Smooth muscle cell of the brain vasculature (primary cell): ENCODE measurements around the gene GPR68.
"Not testable (repeated sequence)": the region's sequence is repeated elsewhere in the genome, so short reads cannot be mapped to it uniquely, and the experiment has no call there.

ENCODE experiments used
- DNase-seq: peaks from one replicate; pipeline ENCODE4 v3.0.0-alpha.2; 2012; ENCODE audit warnings: low read depth, low spot score

Gene GPR68

DNA sequence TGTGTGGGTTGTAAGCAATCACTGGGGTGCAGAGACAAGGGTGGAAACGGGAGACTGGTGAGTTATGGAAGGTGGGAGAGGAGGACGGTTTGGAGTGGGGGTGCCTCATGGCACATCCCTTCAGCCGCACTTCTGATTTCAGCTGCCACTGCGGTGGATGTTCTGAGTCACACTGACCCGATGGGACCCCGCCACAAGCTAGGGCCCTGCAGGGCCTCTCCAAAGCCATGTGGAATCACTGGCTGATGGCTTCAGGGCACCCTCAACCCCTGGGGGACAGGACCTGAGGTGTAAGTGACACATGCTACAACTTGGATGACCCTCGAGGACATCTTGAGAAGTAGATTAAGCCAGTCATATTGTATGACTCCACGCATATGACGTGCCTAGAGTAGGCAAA lies 53.7 kb downstream of the GPR68 start:
- no peak for DNase-seq

DNA sequence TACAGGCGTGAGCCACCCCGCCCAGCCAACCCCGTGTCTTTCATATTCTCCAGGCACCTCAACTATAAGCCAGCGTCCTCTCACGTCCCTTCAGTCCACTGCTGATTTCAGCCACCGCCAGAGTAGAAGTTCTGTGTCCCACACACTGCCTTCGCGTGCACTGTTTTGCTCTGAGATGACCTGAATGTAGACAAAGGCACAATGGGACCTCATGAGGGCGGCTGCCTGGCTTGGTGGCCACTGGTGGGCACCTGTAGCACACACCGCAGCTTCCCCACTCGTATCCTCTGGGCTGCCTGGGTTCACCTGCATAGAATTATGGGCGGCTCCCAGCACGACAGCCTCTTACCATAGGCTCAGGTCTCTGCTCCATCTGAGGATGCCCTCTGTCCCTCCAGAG lies 57.2 kb downstream of the GPR68 start:
- DNase-seq: no peak

DNA sequence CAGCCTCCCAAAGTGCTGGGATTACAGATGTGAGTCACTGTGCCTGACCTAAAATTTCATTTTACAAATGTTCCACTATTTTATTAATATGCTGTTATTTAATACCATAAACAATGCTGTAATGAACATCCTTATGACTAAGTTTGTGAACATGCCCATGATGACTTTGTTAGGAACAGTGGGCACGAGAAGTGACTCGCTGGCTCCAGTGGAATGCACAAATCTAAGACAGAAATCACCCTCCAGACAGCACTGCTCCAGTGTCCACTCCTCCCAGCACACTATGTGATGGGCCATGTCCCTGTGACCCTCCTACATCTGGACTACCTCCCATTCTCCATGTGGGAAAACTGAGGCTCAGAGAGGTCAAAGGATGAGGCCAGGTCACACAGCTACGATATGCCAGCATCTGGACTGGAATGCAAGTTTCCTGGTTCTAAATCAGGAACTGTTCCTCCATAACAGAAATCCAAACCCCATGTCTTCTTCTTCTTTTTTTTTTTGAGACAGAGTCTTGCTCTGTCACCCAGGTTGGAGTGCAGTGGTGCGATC lies 57.9 kb downstream of the GPR68 start:
- DNase-seq: no peak

DNA sequence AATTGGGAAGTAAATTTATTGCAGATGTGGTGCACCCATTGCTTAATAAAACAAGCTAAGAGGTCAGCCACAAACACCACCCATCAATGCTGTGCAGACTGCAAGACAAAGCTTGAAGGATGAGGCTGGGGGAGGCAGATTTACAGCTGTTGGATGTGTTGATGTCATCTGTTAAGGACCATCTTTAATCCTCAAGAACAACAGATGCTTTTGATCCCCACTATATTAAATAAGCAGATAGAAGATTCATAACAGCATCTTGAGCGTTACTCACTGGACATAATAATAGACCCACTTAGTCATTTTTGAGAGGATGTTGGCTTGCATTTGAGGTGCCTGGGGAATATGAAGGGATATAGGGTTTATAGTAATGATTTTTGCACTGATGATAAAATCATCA lies 58.8 kb downstream of the GPR68 start:
- no peak for DNase-seq

DNA sequence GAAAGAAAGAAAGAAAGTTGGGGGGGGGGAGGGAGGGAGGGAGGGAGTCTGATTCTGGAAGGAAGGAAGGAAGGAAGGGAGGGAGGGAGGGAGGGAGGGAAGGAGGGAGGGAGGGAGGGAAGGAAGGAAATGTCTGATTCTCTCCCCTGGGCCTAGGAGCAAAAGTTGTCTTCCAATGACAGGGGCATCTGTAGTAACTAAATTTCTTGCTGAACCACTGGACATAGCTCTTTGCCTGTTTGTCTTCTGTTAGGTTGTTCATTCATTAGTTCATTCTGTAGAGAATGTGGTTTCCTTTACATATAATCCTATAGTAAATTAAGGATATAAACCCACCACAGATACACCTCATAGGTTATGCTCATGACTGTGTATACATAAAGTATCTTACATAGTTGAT lies 59.9 kb downstream of the GPR68 start:
- no peak for DNase-seq

DNA sequence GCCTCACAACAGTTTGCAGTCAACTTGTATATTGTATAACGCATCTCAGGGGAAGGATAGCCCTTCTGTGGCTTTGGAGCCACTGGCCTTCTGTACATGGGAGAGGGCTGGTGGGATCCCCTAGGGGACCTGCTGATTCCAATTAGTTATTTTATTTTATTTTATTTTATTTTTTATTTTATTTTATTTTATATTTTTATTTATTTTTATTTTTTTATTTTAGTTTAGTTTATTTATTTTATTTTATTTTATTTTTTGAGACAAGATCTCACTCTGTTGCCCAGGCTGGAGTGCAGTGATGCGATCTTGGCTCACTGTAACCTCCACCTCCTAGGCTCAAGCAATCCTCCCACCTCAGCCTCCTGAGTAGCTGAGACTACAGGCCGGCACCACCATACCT lies 61.8 kb downstream of the GPR68 start:
- DNase-seq: not testable (repeated sequence)
